K562 (cell line): Measurements from ENCODE around the gene USP20. TPM values are rescaled to one million over a fixed set of nuclear protein-coding genes. Genes with fewer than 3 reads are reported as not detected.

ENCODE experiments used
- ELF4 ChIP-seq: fragments of 450-650 bp; formaldehyde crosslinking; IDR thresholded peaks from 2 replicates; pipeline ENCODE4 v1.4.0; 2022; ENCODE audit warnings: missing genetic modification characterization
- EP400 ChIP-seq: fragments of 450-650 bp; IDR thresholded peaks from 2 replicates; pipeline ENCODE4 v1.6.1; 2017; ENCODE audit warnings: antibody characterized with exemption, mild to moderate bottlenecking, moderate library complexity
- FOXA1 ChIP-seq: fragments of 450-650 bp; IDR thresholded peaks from 2 replicates; pipeline ENCODE4 v1.6.1; 2016; ENCODE audit warnings: mild to moderate bottlenecking, borderline replicate concordance
- FOXA3 ChIP-seq, 2 experiments: fragments of 450-650 bp in 1 of 2; sonication (generic) in 1 of 2; formaldehyde crosslinking; IDR thresholded peaks in 1 of 2; conservative IDR thresholded peaks in 1 of 2; 2 replicates each; pipeline versions ENCODE4 v1.4.0 to v1.8.0; 2020 to 2022; ENCODE audit warnings: mild to moderate bottlenecking in 2 of 2, missing genetic modification reagents in 1 of 2
- HDAC6 ChIP-seq: IDR thresholded peaks from 2 replicates; pipeline ENCODE4 v1.6.1; 2012; ENCODE audit warnings: low read depth, mild to moderate bottlenecking, control low read depth, inconsistent platforms, low read length, moderate library complexity
- ILK ChIP-seq: fragments of 450-650 bp; IDR thresholded peaks from 2 replicates; pipeline ENCODE4 v1.6.1; 2016; ENCODE audit warnings: missing genetic modification characterization, low read depth, mild to moderate bottlenecking, missing compliant biosample characterization, moderate library complexity, borderline replicate concordance
- KDM4B ChIP-seq, 2 experiments: fragments of 450-650 bp in 1 of 2; sonication (generic) in 1 of 2; IDR thresholded peaks; 2 replicates each; pipeline ENCODE4 v1.6.1; 2016 to 2017; ENCODE audit warnings: borderline replicate concordance in 2 of 2, antibody characterized with exemption in 1 of 2, low read depth in 1 of 2, mild to moderate bottlenecking in 1 of 2
- PTRF ChIP-seq: fragments of 450-650 bp; IDR thresholded peaks from 2 replicates; pipeline ENCODE4 v1.6.1; 2016; ENCODE audit warnings: mild to moderate bottlenecking, missing genetic modification characterization, missing compliant biosample characterization
- STAG1 ChIP-seq: sonication (generic); formaldehyde crosslinking; IDR thresholded peaks from 2 replicates; pipeline ENCODE4 v1.5.0; 2020; ENCODE audit warnings: missing genetic modification reagents, borderline replicate concordance
- TCF7L2 ChIP-seq: fragments of 150-350 bp; IDR thresholded peaks from 2 replicates; pipeline ENCODE4 v1.6.1; 2016; ENCODE audit warnings: low read depth, mild to moderate bottlenecking, low read length, moderate library complexity
- ZC3H4 ChIP-seq: sonication (generic); formaldehyde crosslinking; IDR thresholded peaks from 2 replicates; pipeline ENCODE4 v1.9.0; 2021; ENCODE audit warnings: missing genetic modification reagents, borderline replicate concordance
- ZFX ChIP-seq: sonication (generic); formaldehyde crosslinking; IDR thresholded peaks from 2 replicates; pipeline ENCODE4 v1.8.0; 2022; ENCODE audit warnings: mild to moderate bottlenecking, missing genetic modification reagents, moderate library complexity
- ZNF347 ChIP-seq: fragments of 450-650 bp; formaldehyde crosslinking; IDR thresholded peaks from 2 replicates; pipeline ENCODE4 v1.4.0; 2020; ENCODE audit warnings: low read depth, mild to moderate bottlenecking, moderate library complexity
- ZNF561 ChIP-seq: fragments of 450-650 bp; formaldehyde crosslinking; conservative IDR thresholded peaks from 2 replicates; pipeline ENCODE4 v1.4.0; 2020; ENCODE audit warnings: mild to moderate bottlenecking, moderate library complexity
- polyA plus RNA-seq, 8 experiments: library from polyadenylated mRNA; depleted of rRNA in 4 of 8; stranded (reverse) in 5 of 8; unstranded in 3 of 8; fragments of >200 nt; fragmentation: Nextera tagmentation in 2 of 8; fragmentation: Illumina TruSeq in 1 of 8; extraction: Ambion mirVana in 2 of 8; extraction: Trizol in 1 of 8; gene quantifications; 2 replicates each; pipeline versions ENCODE4 v1.2.1 to v1.2.3, GENCODE V29; 2011 to 2014; ENCODE audit warnings: inconsistent platforms in 1 of 8, missing spikeins in 1 of 8
- total RNA-seq, 7 experiments: library from RNA; depleted of rRNA in 6 of 7; stranded (reverse); fragments of >200 nt in 6 of 7; fragmentation: Illumina TruSeq in 2 of 7; extraction: Trizol in 2 of 7; gene quantifications; 2 replicates each; pipeline versions ENCODE4 v1.2.1 to v1.2.3, GENCODE V29; 2011 to 2021; ENCODE audit warnings: low replicate concordance in 1 of 7
- TF ChIP-seq, protein P1 (sequence below), 3 experiments: fragments of 200-800 bp in 1 of 3; sonication (Bioruptor generic) in 1 of 3; sonication (generic) in 1 of 3; formaldehyde crosslinking in 1 of 3; IDR thresholded peaks; 2 replicates each; pipeline versions ENCODE4 v1.6.1 to v1.8.0; 2016 to 2022; ENCODE audit warnings: mild to moderate bottlenecking in 2 of 3, missing compliant biosample characterization in 2 of 3, missing genetic modification characterization in 2 of 3, missing genetic modification reagents in 1 of 3
- TF ChIP-seq, protein P2 (sequence below), 2 experiments: fragments of 450-650 bp in 1 of 2; sonication (generic) in 1 of 2; formaldehyde crosslinking in 1 of 2; IDR thresholded peaks in 1 of 2; conservative IDR thresholded peaks in 1 of 2; 2 replicates each; pipeline versions ENCODE4 v1.6.1 to v1.8.1; 2016 to 2023; ENCODE audit warnings: mild to moderate bottlenecking in 2 of 2, moderate library complexity in 2 of 2, inconsistent platforms in 1 of 2, missing genetic modification reagents in 1 of 2
- TF ChIP-seq, protein P3 (sequence below): fragments of 450-650 bp; conservative IDR thresholded peaks from 2 replicates; pipeline ENCODE4 v1.6.1; 2016; ENCODE audit warnings: missing genetic modification characterization, low read depth, mild to moderate bottlenecking, missing compliant biosample characterization, moderate library complexity
- TF ChIP-seq, protein P4 (sequence below): fragments of 250-450 bp; sonication (Bioruptor Pico); IDR thresholded peaks from 2 replicates; pipeline ENCODE4 v1.4.0; 2020; ENCODE audit warnings: mild to moderate bottlenecking, moderate library complexity

The USP20 gene
- total and polyA plus RNA-seq, 9 of the 15 experiments (the other 6 are each of a cell fraction or from before 2014, with no cell fraction given), result 1.9 to 136 (median 49.1) TPM

DNA sequence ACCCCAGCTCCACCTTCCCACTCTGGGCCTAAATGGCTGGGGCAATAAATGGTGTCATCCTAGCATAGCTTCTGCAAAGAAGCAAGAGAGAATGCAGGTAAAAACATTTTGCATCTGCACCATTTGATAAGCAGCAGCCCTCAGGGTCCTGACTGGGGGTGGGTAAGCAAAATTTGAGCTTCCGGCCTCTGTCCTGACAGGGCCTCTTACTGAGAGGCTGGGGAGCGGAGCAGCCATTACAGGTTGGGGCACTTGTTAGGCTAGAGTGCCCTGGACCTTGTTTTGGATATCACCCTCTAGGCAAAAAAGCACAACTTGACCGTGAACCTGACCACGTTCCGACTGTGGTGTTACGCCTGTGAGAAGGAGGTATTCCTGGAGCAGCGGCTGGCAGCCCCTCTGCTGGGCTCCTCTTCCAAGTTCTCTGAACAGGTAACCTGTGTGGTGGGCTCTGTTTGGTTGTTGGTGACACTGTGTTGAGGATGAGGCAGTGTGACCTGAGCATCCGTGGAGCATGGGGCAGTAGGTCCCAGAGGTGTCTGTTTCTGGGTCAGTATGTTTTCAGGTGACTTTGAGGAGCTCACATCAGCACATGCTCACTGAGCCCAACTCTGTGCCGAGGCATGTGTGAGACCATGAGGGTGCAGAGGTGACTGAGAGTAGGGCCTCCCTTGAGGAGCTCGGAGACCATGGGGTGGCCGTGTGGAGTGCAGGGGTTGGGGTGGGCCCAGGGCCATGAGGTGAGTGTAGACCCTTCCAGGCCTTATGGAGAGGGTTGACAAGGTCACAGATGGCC is 23.1 kb downstream of the USP20 start (continued):
- TF ChIP-seq FOXA1, result no peak
- TF ChIP-seq, protein P1, sequence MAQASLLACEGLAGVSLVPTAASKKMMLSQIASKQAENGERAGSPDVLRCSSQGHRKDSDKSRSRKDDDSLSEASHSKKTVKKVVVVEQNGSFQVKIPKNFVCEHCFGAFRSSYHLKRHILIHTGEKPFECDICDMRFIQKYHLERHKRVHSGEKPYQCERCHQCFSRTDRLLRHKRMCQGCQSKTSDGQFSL (CRISPR knock-in tag; IDR thresholded peaks at IDR 0.05), result no peak
- TF ChIP-seq, protein P1 (tag; IDR thresholded peaks at IDR 0.05), result no peak
- no peak for TF ChIP-seq HDAC6
- TF ChIP-seq ZNF347 (CRISPR knock-in tag), result no peak
- TF ChIP-seq, protein P2, sequence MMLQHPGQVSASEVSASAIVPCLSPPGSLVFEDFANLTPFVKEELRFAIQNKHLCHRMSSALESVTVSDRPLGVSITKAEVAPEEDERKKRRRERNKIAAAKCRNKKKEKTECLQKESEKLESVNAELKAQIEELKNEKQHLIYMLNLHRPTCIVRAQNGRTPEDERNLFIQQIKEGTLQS (IDR thresholded peaks at IDR 0.05), result no peak
- TF ChIP-seq, protein P2 (CRISPR knock-in tag; conservative IDR thresholded peaks at IDR 0.05), result no peak
- TF ChIP-seq PTRF (tag), result no peak
- TF ChIP-seq TCF7L2, result no peak
- TF ChIP-seq ELF4, result no peak
- no peak for TF ChIP-seq FOXA3 (CRISPR knock-in tag; conservative IDR thresholded peaks at IDR 0.05 in 1 of 2, IDR thresholded peaks at IDR 0.05 in 1 of 2)
- TF ChIP-seq ZC3H4 (CRISPR knock-in tag), result no peak
- TF ChIP-seq, protein P3, sequence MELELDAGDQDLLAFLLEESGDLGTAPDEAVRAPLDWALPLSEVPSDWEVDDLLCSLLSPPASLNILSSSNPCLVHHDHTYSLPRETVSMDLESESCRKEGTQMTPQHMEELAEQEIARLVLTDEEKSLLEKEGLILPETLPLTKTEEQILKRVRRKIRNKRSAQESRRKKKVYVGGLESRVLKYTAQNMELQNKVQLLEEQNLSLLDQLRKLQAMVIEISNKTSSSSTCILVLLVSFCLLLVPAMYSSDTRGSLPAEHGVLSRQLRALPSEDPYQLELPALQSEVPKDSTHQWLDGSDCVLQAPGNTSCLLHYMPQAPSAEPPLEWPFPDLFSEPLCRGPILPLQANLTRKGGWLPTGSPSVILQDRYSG (tag), result no peak; the same call in 1 of the 2 replicates
- TF ChIP-seq ZFX (CRISPR knock-in tag), result no peak
- no peak for TF ChIP-seq STAG1 (CRISPR knock-in tag)
- TF ChIP-seq ZNF561 (CRISPR knock-in tag), result no peak
- no peak for TF ChIP-seq KDM4B (IDR thresholded peaks at IDR 0.05; ENCODE audit: borderline replicate concordance in 2 of 2, low read depth in 1 of 2)
- TF ChIP-seq, protein P4, sequence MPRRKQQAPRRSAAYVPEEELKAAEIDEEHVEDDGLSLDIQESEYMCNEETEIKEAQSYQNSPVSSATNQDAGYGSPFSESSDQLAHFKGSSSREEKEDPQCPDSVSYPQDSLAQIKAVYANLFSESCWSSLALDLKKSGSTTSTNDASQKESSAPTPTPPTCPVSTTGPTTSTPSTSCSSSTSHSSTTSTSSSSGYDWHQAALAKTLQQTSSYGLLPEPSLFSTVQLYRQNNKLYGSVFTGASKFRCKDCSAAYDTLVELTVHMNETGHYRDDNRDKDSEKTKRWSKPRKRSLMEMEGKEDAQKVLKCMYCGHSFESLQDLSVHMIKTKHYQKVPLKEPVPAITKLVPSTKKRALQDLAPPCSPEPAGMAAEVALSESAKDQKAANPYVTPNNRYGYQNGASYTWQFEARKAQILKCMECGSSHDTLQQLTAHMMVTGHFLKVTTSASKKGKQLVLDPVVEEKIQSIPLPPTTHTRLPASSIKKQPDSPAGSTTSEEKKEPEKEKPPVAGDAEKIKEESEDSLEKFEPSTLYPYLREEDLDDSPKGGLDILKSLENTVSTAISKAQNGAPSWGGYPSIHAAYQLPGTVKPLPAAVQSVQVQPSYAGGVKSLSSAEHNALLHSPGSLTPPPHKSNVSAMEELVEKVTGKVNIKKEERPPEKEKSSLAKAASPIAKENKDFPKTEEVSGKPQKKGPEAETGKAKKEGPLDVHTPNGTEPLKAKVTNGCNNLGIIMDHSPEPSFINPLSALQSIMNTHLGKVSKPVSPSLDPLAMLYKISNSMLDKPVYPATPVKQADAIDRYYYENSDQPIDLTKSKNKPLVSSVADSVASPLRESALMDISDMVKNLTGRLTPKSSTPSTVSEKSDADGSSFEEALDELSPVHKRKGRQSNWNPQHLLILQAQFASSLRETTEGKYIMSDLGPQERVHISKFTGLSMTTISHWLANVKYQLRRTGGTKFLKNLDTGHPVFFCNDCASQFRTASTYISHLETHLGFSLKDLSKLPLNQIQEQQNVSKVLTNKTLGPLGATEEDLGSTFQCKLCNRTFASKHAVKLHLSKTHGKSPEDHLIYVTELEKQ, result no peak
- TF ChIP-seq ILK (tag), result no peak
- TF ChIP-seq EP400, result no peak
